Duodenal mucosa (tissue), 2 donors: Measurements from ENCODE around the gene EMC8.

Experiments used
- H3K27ac ChIP-seq: one replicate; pipeline ENCODE4 v1.7.0; 2013; ENCODE audit warnings: low read depth, low read length
- H3K27me3 ChIP-seq, 2 donors: one replicate each; pipeline ENCODE4 v1.7.0; 2013; ENCODE audit warnings: low read length in 2 of 2, control low read depth in 1 of 2; ENCODE audit not compliant: insufficient read depth in 2 of 2, control insufficient read depth in 1 of 2
- H3K36me3 ChIP-seq, 2 donors: one replicate each; pipeline ENCODE4 v1.7.0; 2013; ENCODE audit warnings: low read length in 2 of 2, control low read depth in 1 of 2; ENCODE audit not compliant: insufficient read depth in 2 of 2, control insufficient read depth in 1 of 2
- H3K4me1 ChIP-seq, 2 donors: one replicate each; pipeline ENCODE4 v1.7.0; 2013; ENCODE audit warnings: low read length in 2 of 2, control low read depth in 1 of 2; ENCODE audit not compliant: insufficient read depth in 2 of 2, control insufficient read depth in 1 of 2
- H3K4me3 ChIP-seq, 2 donors: one replicate each; pipeline ENCODE4 v1.7.0; 2013; ENCODE audit warnings: low read length in 2 of 2, low read depth in 1 of 2
- H3K9ac ChIP-seq, 2 donors: one replicate each; pipeline ENCODE4 v1.7.0; 2013; ENCODE audit warnings: low read length in 2 of 2, low read depth in 1 of 2
- H3K9me3 ChIP-seq, 2 donors: one replicate each; pipeline ENCODE4 v1.7.0; 2013; ENCODE audit warnings: low read length in 2 of 2, control low read depth in 1 of 2; ENCODE audit not compliant: control insufficient read depth in 1 of 2

EMC8 gene

DNA sequence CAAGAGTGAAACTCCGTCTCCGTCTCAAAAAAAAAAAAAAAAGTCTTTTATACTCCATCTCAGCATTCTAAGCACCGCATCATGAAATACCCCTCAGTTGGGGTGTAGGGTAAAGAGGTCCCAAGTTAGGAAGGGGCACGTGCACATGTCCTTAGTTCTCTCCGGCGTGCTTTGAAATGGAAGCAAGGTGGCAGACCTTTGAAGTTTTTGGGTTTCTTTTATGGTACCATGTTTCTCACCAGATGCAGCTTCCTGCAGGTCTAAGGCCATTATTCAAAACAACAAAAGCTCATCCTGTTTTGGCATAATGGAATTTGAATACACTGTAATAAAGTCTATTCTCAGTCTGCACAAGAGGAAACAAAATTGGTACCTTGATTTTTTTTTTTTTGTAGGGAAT, 9.6 kb downstream of the EMC8 start:
- no peak overlapping the region for H3K4me3 ChIP-seq
- peaks cover 30 to 60% of the 10 kb centered on the region in 2 donors for H3K36me3 ChIP-seq
- H3K9ac ChIP-seq, result no peak overlapping the region
- no peak overlapping the region for H3K27ac ChIP-seq
- no peaks in the 10 kb centered on the region for H3K4me1 ChIP-seq
- no peaks in the 10 kb centered on the region for H3K27me3 ChIP-seq
- H3K9me3 ChIP-seq, result no peaks in the 10 kb centered on the region

DNA sequence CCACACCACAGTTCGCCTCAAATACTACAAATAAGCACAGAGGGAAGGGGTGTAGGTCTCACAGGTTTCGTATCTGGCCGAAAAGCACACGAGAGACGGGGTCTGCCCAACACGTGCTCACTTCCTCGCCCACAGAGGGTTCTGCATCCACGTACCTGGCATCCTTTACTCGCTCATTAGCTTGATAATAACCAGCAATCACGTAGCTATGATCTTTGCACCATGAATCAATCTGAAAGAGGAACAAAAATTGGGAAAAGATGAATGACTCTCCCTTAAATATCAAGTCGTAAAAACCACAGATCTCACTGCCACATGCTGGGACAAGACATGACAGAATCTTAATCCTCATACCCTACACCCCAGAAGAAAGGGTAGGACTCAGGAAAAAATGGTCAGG, 10.5 kb downstream of the EMC8 start:
- no peaks in the 10 kb centered on the region for H3K4me1 ChIP-seq
- H3K27me3 ChIP-seq, result no peaks in the 10 kb centered on the region
- no peak overlapping the region for H3K4me3 ChIP-seq
- no peak overlapping the region for H3K9ac ChIP-seq
- H3K9me3 ChIP-seq, result no peaks in the 10 kb centered on the region
- peaks cover 28 to 60% of the 10 kb centered on the region in 2 donors for H3K36me3 ChIP-seq
- no peak overlapping the region for H3K27ac ChIP-seq

DNA sequence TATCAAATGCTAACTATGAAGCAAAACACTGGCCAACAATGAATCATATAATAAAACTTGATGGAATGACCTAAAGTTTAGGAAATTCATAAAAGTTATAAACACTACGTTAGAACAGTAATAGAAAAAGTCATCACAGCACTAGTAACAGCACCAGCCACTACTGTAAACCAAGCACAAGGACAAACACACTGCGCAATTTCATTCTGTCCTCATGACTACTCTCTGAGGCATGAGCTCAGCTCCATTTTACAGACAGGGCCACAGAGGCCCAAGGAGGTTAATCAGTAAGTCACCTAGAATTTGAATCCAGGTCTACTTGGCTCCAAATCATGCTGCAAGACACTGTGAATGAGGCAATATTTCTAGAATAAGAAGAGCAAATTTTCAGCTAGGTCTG, 13.4 kb downstream of the EMC8 start:
- H3K27ac ChIP-seq, result no peak overlapping the region
- H3K4me1 ChIP-seq, result peaks cover 8% of the 10 kb centered on the region in 2 donors
- peaks cover 20 to 54% of the 10 kb centered on the region in 2 donors for H3K36me3 ChIP-seq
- H3K9ac ChIP-seq, result no peak overlapping the region
- H3K27me3 ChIP-seq, result no peaks in the 10 kb centered on the region
- no peak overlapping the region for H3K4me3 ChIP-seq
- no peaks in the 10 kb centered on the region for H3K9me3 ChIP-seq

DNA sequence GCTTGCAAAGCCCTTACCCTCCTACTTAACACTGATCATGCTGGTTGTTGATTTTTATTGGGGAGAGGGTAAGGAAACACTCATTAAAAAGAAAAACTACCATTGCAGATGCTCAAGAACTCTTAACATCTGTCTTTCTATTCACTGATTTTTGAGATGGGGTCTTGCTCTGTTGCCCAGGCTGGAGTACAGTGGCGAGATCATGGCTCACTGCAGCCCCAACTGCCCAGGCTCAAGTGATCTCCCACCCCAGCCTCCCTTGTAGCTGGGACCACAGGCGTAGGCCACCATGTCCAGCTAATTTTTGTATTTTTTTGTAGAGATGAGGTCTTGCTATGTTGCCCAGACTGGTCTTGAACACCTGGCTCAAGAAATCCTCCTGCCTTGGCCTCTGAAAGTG, 14.5 kb downstream of the EMC8 start:
- H3K4me1 ChIP-seq, result peaks cover 8% of the 10 kb centered on the region in 2 donors
- no peak overlapping the region for H3K4me3 ChIP-seq
- H3K9me3 ChIP-seq, result no peaks in the 10 kb centered on the region
- peaks cover 31 to 65% of the 10 kb centered on the region in 2 donors for H3K36me3 ChIP-seq
- no peak overlapping the region for H3K9ac ChIP-seq
- H3K27ac ChIP-seq, result no peak overlapping the region
- H3K27me3 ChIP-seq, result no peaks in the 10 kb centered on the region

DNA sequence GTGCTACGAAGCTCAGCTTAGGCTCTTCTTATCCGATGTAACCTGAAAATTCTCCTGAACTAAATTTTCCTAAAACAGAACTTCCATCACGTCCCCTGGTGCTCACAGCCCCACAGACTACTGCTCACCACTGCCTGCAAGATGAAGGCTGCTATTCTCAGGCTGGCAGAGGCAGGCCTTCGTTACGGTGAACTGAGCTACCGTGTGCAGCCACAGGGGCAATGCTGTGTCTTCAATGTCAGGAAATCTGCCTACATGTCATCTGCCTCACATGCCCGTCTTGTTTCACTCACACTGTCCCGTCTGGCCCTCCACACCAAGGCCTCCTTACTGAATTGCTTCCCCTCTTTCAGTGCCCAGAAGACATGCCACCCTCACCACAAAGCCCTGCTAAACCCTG, 15.9 kb downstream of the EMC8 start:
- Histone ChIP-seq H3K9me3 (no peaks in the 10 kb centered on the region), H3K4me3 (no peak overlapping the region), H3K36me3 (peaks cover 34 to 69% of the 10 kb centered on the region in 2 donors), H3K4me1 (peaks cover 8% of the 10 kb centered on the region in 2 donors), H3K27ac (no peak overlapping the region), H3K9ac (no peak overlapping the region), H3K27me3 (no peaks in the 10 kb centered on the region)

DNA sequence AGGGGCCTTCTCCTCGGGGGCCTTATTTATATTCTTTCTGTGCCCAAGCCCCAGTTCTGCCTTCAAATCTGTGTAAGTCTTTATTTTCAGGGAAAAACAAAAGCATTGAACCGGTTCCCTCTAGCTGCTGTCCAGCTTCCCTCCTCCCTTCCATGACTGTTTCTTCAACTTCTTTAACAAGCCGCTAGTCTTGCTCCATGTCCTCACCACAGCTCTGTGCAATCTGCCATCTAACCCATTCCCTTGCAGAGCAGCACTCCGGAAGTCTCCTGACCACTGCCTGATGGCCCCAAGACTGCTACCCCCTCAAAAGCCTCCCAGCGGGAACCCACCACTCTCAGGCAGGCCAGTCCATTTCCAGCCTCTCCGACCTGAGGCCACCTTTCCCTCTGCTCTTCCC, 16.9 kb downstream of the EMC8 start:
- no peaks in the 10 kb centered on the region for H3K27me3 ChIP-seq
- H3K9me3 ChIP-seq, result no peaks in the 10 kb centered on the region
- H3K36me3 ChIP-seq, result peaks cover 33 to 65% of the 10 kb centered on the region in 2 donors
- H3K9ac ChIP-seq, result no peak overlapping the region
- no peak overlapping the region for H3K4me3 ChIP-seq
- H3K27ac ChIP-seq, result no peak overlapping the region
- H3K4me1 ChIP-seq, result peaks cover 8% of the 10 kb centered on the region in 2 donors

DNA sequence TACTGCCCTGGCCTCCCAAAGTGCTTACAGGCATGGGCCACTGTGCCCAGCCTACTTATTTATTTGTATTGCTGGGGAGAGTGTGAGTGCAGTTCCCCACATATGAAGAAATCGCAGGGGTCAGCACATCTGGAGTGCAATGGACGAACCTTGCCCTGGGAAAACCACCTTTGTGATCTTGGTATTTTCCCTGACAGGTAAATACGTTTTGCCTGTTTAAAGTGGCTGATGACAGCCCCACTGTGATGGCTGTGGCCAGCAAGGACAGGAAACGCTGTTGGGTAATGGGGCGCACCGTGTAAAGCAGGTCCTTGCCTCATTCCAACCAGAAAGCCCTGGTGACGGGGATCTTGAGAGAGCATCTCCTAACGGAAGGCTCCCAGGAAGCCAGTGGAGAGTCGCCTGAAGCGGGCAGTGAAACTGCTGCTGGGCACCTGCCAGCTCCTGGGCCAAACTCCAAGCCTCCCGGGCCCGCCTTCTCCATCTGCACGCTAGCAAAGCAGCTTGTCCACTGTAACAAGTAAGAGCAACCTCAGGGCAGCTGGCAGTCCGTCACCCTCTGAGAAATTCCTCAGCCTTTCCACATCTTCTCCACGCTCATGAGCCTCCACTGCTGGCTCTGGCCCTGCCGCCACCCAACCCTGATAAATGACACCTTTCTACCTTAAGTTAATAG, 17.5 kb downstream of the EMC8 start:
- peaks cover 34 to 59% of the 10 kb centered on the region in 2 donors for H3K36me3 ChIP-seq

DNA sequence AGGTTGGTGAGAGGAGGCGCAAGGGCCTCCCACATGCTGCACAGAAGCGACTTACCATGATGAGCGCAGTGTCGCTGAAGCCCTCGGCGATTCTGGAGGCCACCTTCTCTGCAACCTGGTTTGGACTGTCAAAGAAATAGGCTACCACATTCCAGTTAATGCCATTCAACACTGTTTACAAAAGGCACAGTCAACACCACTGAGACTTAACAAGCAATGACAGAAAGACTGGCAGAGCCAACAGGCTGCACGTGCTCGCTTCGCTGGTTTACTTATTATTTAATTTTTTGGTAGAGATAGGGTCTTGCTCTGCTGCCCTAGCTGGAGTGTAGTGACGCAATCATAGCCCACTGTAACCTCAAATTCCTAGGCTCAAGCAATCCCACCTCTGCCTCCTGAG, 18.2 kb downstream of the EMC8 start:
- no peak overlapping the region for H3K27ac ChIP-seq
- peaks cover 33 to 52% of the 10 kb centered on the region in 2 donors for H3K36me3 ChIP-seq

More for the DNA sequence above, 17.5 kb downstream of the EMC8 start:
- Histone ChIP-seq H3K9me3 (no peaks in the 10 kb centered on the region), H3K27ac (no peak overlapping the region), H3K4me3 (no peak overlapping the region), H3K9ac (no peak overlapping the region), H3K27me3 (no peaks in the 10 kb centered on the region), H3K4me1 (peaks cover 8% of the 10 kb centered on the region in 2 donors)

DNA sequence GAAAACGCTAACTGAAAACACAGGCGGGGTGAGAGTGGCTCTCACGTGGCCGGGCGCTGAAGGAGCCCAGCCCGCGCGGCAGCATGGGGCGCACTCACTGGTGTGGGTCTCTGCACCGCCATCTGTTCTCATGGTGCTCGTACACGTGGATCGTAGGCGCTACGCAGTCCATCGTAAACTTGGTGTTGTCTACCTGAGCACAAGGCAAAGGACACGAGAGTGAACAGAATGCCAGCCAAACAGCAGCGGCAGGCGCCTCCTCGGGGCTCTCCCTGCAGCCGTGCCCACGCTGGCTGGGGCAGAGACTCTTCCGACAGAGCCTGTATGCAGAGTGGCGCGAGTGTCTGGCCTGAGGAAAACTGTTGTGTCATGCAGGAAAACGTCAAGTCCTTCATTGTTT, 19.1 kb downstream of the EMC8 start:
- H3K36me3 ChIP-seq, result peaks cover 29 to 45% of the 10 kb centered on the region in 2 donors
- no peaks in the 10 kb centered on the region for H3K27me3 ChIP-seq
- H3K4me3 ChIP-seq, result no peak overlapping the region
- H3K27ac ChIP-seq, result no peak overlapping the region
- peaks cover 8% of the 10 kb centered on the region in 2 donors for H3K4me1 ChIP-seq
- H3K9ac ChIP-seq, result no peak overlapping the region
- no peaks in the 10 kb centered on the region for H3K9me3 ChIP-seq

More for the DNA sequence above, 18.2 kb downstream of the EMC8 start:
- H3K9me3 ChIP-seq, result no peaks in the 10 kb centered on the region
- H3K27me3 ChIP-seq, result no peaks in the 10 kb centered on the region
- H3K4me3 ChIP-seq, result no peak overlapping the region
- H3K4me1 ChIP-seq, result peaks cover 8% of the 10 kb centered on the region in 2 donors
- H3K9ac ChIP-seq, result no peak overlapping the region

DNA sequence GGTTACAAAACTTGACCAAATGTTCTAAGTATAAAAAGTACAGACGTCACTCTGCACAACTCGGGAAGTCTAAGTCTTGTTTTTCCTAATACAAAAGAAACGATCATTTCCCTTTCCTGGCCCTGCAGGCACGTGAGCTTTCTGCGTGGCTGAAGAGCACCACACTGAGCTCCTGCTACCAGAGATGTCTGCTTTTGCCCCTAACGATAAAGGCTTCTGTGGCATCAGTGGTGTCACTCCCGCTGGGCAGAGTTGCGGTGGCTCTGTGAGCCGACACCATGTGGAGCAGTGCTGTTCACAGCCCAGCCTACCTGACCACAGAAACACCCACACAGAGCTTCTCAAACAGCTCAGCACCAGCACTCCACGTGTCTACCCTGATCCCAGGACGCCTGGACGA, 20.5 kb downstream of the EMC8 start:
- peaks cover 29 to 39% of the 10 kb centered on the region in 2 donors for H3K36me3 ChIP-seq
- peaks cover 8% of the 10 kb centered on the region in 2 donors for H3K4me1 ChIP-seq
- no peak overlapping the region for H3K27ac ChIP-seq
- H3K27me3 ChIP-seq, result no peaks in the 10 kb centered on the region
- H3K9ac ChIP-seq, result no peak overlapping the region
- no peaks in the 10 kb centered on the region for H3K9me3 ChIP-seq
- H3K4me3 ChIP-seq, result no peak overlapping the region
